ENCODE measurements around the gene MYO19. TPM values are rescaled to one million over a fixed set of nuclear protein-coding genes. Genes with fewer than 3 reads are reported as not detected.

MYO19 gene
- total and polyA plus RNA-seq, 2 of the 4 experiments (the other 2 are of a cell fraction) = 35.8 to 55.6 TPM

DNA sequence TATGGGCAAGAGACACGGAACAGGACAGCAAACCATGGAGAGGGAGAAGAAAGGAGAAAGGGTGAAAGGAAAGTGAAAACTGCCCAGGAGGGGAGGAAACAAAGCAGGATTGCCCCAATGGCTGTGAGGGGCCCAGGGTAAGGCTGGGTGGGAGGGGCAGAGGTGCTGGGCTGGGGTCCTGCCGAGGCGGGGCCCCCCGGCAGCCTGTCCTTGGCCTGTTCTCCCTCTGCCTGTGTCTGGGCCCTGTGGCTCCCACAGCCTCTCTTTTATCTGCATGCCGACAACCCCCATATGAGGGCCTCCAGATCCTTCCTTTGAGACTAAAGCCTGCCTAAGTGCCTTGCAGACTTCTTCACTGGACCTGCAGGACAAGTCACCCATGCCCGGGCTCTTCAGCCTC, 32.7 kb downstream of the MYO19 start:
- no peak overlapping the region for H2BK15ac ChIP-seq (ENCODE audit: low read depth, low read length)
- no peak overlapping the region for H3K27ac ChIP-seq (ENCODE audit: insufficient read depth, low read length)
- H3K4me1 ChIP-seq (ENCODE audit: control insufficient read depth, insufficient read depth, low read length) = no peaks in the 10 kb centered on the region
- TF ChIP-seq, protein P1, sequence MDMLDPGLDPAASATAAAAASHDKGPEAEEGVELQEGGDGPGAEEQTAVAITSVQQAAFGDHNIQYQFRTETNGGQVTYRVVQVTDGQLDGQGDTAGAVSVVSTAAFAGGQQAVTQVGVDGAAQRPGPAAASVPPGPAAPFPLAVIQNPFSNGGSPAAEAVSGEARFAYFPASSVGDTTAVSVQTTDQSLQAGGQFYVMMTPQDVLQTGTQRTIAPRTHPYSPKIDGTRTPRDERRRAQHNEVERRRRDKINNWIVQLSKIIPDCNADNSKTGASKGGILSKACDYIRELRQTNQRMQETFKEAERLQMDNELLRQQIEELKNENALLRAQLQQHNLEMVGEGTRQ (IDR thresholded peaks at IDR 0.05; ENCODE audit: low read depth, low read length) = no peak
- no peak for TF ChIP-seq MXI1 (IDR thresholded peaks at IDR 0.05; ENCODE audit: borderline replicate concordance, low read depth, low read length)
- no peak for TF ChIP-seq RFX5 (IDR thresholded peaks at IDR 0.05; ENCODE audit: low read depth, low read length)
- H2AK9ac ChIP-seq (replicated peaks; ENCODE audit: low read depth, low read length, poor library complexity) = no peak overlapping the region
- H2BK20ac ChIP-seq (ENCODE audit: low read depth, low read length) = no peak overlapping the region
- H4K5ac ChIP-seq (ENCODE audit: low read depth, low read length) = no peak overlapping the region
- dilution Hi-C loops (cut with HindIII; ENCODE audit: low sequenced_read_pairs, unreplicated experiment) = no loop called here
- peaks cover 56% of the 10 kb centered on the region for H3K36me3 ChIP-seq (ENCODE audit: control insufficient read depth, insufficient read depth, low read length)
- H3K27me3 ChIP-seq (ENCODE audit: control insufficient read depth, insufficient read depth, low read length) = no peaks in the 10 kb centered on the region
- no peak overlapping the region for H3K4ac ChIP-seq (ENCODE audit: low read depth, low read length)
- DNase-seq = no peak
- H3K56ac ChIP-seq (ENCODE audit: extremely low read depth, insufficient read depth, low read length) = no peak overlapping the region
- H4K91ac ChIP-seq (ENCODE audit: insufficient read depth, low read depth, low read length) = no peak overlapping the region
- no peak overlapping the region for H3K4me2 ChIP-seq (ENCODE audit: low read depth, low read length)
- H4K20me1 ChIP-seq (ENCODE audit: insufficient read depth, low read length) = no peaks in the 10 kb centered on the region
- H3K9ac ChIP-seq (ENCODE audit: low read depth, low read length) = no peak overlapping the region
- no peaks in the 10 kb centered on the region for H3K79me1 ChIP-seq (ENCODE audit: low read depth in 1 of 2, low read length in 2 of 2)
- POLR2A ChIA-PET (ENCODE audit: unreplicated experiment) = no interaction called here
- 100% methylated on average over 4 of the region's 6 CpGs; no CpG with 5 or more reads in 1 of the 2 experiments for WGBS, 2 experiments (ENCODE audit: extremely low coverage in 2 of 2, insufficient read length in 1 of 2)
- in situ Hi-C loops (cut with MboI; ENCODE audit: low sequenced_read_pairs) = no loop called here
- no peak overlapping the region for H2BK120ac ChIP-seq (ENCODE audit: low read depth, low read length)
- H2BK5ac ChIP-seq (ENCODE audit: low read depth, low read length, poor library complexity, severe bottlenecking) = no peak overlapping the region
- ATAC-seq (ENCODE audit: low read depth) = no peak
- CTCF ChIA-PET = no interaction called here
- no peak overlapping the region for H3K4me3 ChIP-seq (ENCODE audit: insufficient read depth, low read depth, low read length)
- no peak overlapping the region for H2AK5ac ChIP-seq (ENCODE audit: low read depth, low read length)
- H4K8ac ChIP-seq (ENCODE audit: low read depth in 2 of 2, low read length in 2 of 2) = no peak overlapping the region
- no peaks in the 10 kb centered on the region for H3K9me3 ChIP-seq (ENCODE audit: control insufficient read depth, insufficient read depth, low read length)
- no TSS peak for BruUV-seq (replicated peaks)
- no peak overlapping the region for H2AFZ ChIP-seq (replicated peaks; ENCODE audit: low read length, poor library complexity)
- H3K9me1 ChIP-seq (ENCODE audit: insufficient read depth, low read length) = no peaks in the 10 kb centered on the region
- no peak overlapping the region for H3K14ac ChIP-seq (replicated peaks; ENCODE audit: low read depth, low read length)
- H3K23ac ChIP-seq (ENCODE audit: low read depth, low read length) = no peak overlapping the region
- intact Hi-C loops (cut with micrococcal nuclease) = no loop called here
- H3K18ac ChIP-seq (ENCODE audit: low read depth, low read length) = no peak overlapping the region

All from IMR-90 (cell line).